K562 (cell line): Measurements from ENCODE around the gene SENP3. TPM values are rescaled to one million over a fixed set of nuclear protein-coding genes. Genes with fewer than 3 reads are reported as not detected.

Experiments used
- ATAC-seq: fragments of 200-7000 bp; cut with Tn5 transposase; 3 replicates; pipeline ENCODE4 v1.9.1; 2020; ENCODE audit warnings: moderate library complexity
- BruUV-seq: library from RNA; stranded (reverse); fragments of 400-500 nt; replicated peaks from 2 replicates; lab custom pipeline; 2021; lab: Mats Ljungman, UMichigan
- CTCF ChIA-PET: fragments of 300-600 bp; formaldehyde crosslinking; extraction: SDS; loops from one replicate; lab custom pipeline; 2021; ENCODE audit warnings: low intra/inter-chr PET ratio; lab: Yijun Ruan, JAX
- POLR2A ChIA-PET: fragments of 300-600, 350-650 bp; sonication (Branson Sonifier 250); formaldehyde crosslinking; extraction: SDS; loops from one replicate; lab custom pipeline; 2021; ENCODE audit warnings: antibody characterized with exemption, inconsistent platforms; lab: Yijun Ruan, JAX
- DNase-seq, 4 experiments: peaks; one replicate each; pipeline versions ENCODE4 v3.0.0 to v3.0.0-alpha.2; 2011 to 2018; ENCODE audit warnings: low spot score in 3 of 4, mixed read lengths in 3 of 4; ENCODE audit errors: extremely low read depth in 1 of 4
- FAIRE-seq: peaks from 2 replicates; lab custom pipeline; 2011; peaks lifted over from hg19 to GRCh38; lab: Jason Lieb, UNC
- H2AFZ ChIP-seq: 2 replicates; pipeline ENCODE4 v1.6.0; 2011; ENCODE audit warnings: low read depth, low read length, control low read depth, inconsistent platforms
- H3K27ac ChIP-seq: fragments of 200-600 bp; 3 replicates; pipeline ENCODE4 v1.8.0; 2011; ENCODE audit warnings: low read depth, mild to moderate bottlenecking, control low read depth, inconsistent platforms, low read length, moderate library complexity, mixed read lengths; ENCODE audit errors: extremely low read depth
- H3K27me3 ChIP-seq, 2 experiments: fragments of 300-600 bp in 1 of 2; 2 replicates in 1 of 2; 3 replicates in 1 of 2; pipeline versions ENCODE4 v1.6.0 to v1.8.0; 2011; ENCODE audit warnings: inconsistent platforms in 2 of 2, low read length in 2 of 2, mild to moderate bottlenecking in 1 of 2, mixed read lengths in 1 of 2, moderate library complexity in 1 of 2; ENCODE audit not compliant: control insufficient read depth in 2 of 2, insufficient read depth in 2 of 2
- H3K36me3 ChIP-seq: fragments of 300-600 bp; 3 replicates; pipeline ENCODE4 v1.8.0; 2011; ENCODE audit warnings: mild to moderate bottlenecking, low read length, inconsistent platforms; ENCODE audit not compliant: control insufficient read depth, insufficient read depth
- H3K4me1 ChIP-seq, 2 experiments: fragments of 200-600 bp in 1 of 2; replicated peaks in 1 of 2; 2 replicates in 1 of 2; 3 replicates in 1 of 2; pipeline versions ENCODE4 v1.5.1 to v1.8.0; 2011; ENCODE audit warnings: inconsistent platforms in 2 of 2, low read length in 2 of 2, mild to moderate bottlenecking in 1 of 2, mixed read lengths in 1 of 2, moderate library complexity in 1 of 2; ENCODE audit not compliant: control insufficient read depth in 2 of 2, insufficient read depth in 2 of 2
- H3K4me2 ChIP-seq: 2 replicates; pipeline ENCODE4 v1.6.1; 2011; ENCODE audit warnings: low read length, control low read depth, inconsistent platforms, mixed read lengths; ENCODE audit not compliant: insufficient read depth
- H3K4me3 ChIP-seq: fragments of 200-600 bp; sonication (generic), shearing (Covaris generic); 2 replicates; pipeline ENCODE4 v1.5.1; 2016; ENCODE audit warnings: control low read depth, inconsistent platforms
- H3K79me2 ChIP-seq: fragments of 200-600 bp; 3 replicates; pipeline ENCODE4 v1.8.0; 2011; ENCODE audit warnings: low read length, inconsistent platforms; ENCODE audit not compliant: control insufficient read depth, insufficient read depth
- H3K9ac ChIP-seq, 2 experiments: 2 replicates each; pipeline versions ENCODE4 v1.6.0 to v1.6.1; 2011; ENCODE audit warnings: low read depth in 2 of 2, low read length in 2 of 2, control low read depth in 1 of 2, inconsistent platforms in 1 of 2, mild to moderate bottlenecking in 1 of 2, mixed read lengths in 1 of 2; ENCODE audit not compliant: insufficient read depth in 1 of 2
- H3K9me1 ChIP-seq: one replicate; pipeline ENCODE4 v1.6.0; 2011; ENCODE audit warnings: inconsistent platforms, mild to moderate bottlenecking, low read length, moderate library complexity; ENCODE audit not compliant: control insufficient read depth, insufficient read depth
- H3K9me3 ChIP-seq: replicated peaks from 2 replicates; pipeline ENCODE4 v1.5.1; 2011; ENCODE audit warnings: low read depth, low read length, inconsistent platforms; ENCODE audit not compliant: control insufficient read depth, insufficient read depth
- H4K20me1 ChIP-seq: replicated peaks from 2 replicates; pipeline ENCODE4 v1.6.1; 2011; ENCODE audit warnings: low read length, inconsistent platforms, mixed read lengths; ENCODE audit not compliant: control insufficient read depth, insufficient read depth
- CBX3 ChIP-seq, 2 experiments: IDR thresholded peaks; 1 replicate in 1 of 2; 2 replicates in 1 of 2; pipeline ENCODE4 v1.6.1; 2012; ENCODE audit warnings: inconsistent platforms in 2 of 2, low read length in 2 of 2, borderline replicate concordance in 1 of 2, control low read depth in 1 of 2
- CBX5 ChIP-seq: IDR thresholded peaks from 2 replicates; pipeline ENCODE4 v1.6.1; 2014; ENCODE audit warnings: low read depth, borderline replicate concordance
- E2F3 ChIP-seq: fragments of 250-450 bp; sonication (Bioruptor Pico); IDR thresholded peaks from 2 replicates; pipeline ENCODE4 v1.4.0; 2020; ENCODE audit warnings: mild to moderate bottlenecking
- ERF ChIP-seq: fragments of 450-650 bp; formaldehyde crosslinking; IDR thresholded peaks from 2 replicates; pipeline ENCODE4 v1.4.0; 2020; ENCODE audit warnings: mild to moderate bottlenecking, mixed read lengths
- ETV1 ChIP-seq: fragments of 450-650 bp; conservative IDR thresholded peaks from 2 replicates; pipeline ENCODE4 v1.6.1; 2016; ENCODE audit warnings: missing genetic modification characterization, control low read depth, low read depth, missing compliant biosample characterization
- HDAC3 ChIP-seq: fragments of 450-650 bp; IDR thresholded peaks from 2 replicates; pipeline ENCODE4 v1.6.1; 2018; ENCODE audit warnings: borderline replicate concordance, mild to moderate bottlenecking, moderate library complexity; ENCODE audit not compliant: partially characterized antibody
- NR3C1 ChIP-seq: sonication (generic); formaldehyde crosslinking; IDR thresholded peaks from 2 replicates; pipeline ENCODE4 v1.8.1; 2022; ENCODE audit warnings: missing genetic modification reagents
- SRSF7 ChIP-seq: fragments of 200-400 bp; formaldehyde crosslinking; optimal IDR thresholded peaks from 2 replicates; pipeline ENCODE3; 2017; ENCODE audit warnings: mild to moderate bottlenecking, low read depth, low read length
- TARDBP ChIP-seq: fragments of 450-650 bp; IDR thresholded peaks from 2 replicates; pipeline ENCODE4 v1.6.1; 2016
- TRIM24 ChIP-seq, 2 experiments: fragments of 450-650 bp; IDR thresholded peaks; 2 replicates each; pipeline ENCODE4 v1.6.1; 2016
- TRIM28 ChIP-seq: fragments of 450-650 bp; IDR thresholded peaks from 2 replicates; pipeline ENCODE4 v1.6.1; 2017
- ZNF780A ChIP-seq: fragments of 250-450 bp; sonication (Bioruptor Pico); IDR thresholded peaks from 2 replicates; pipeline ENCODE4 v1.5.0; 2021; ENCODE audit warnings: mild to moderate bottlenecking
- WGBS: fragments of 100-300 bp; shearing (Covaris generic); methylation state at CpG from one replicate; pipeline ENCODE4 v1.1.6; 2016; ENCODE audit warnings: low coverage, mixed read lengths; ENCODE audit not compliant: insufficient coverage; ENCODE audit errors: missing lambda C conversion rate; 5-methylcytosine and 5-hydroxymethylcytosine counted together
- in situ Hi-C: fragments of 300-500 bp; cut with MboI; formaldehyde crosslinking; loops from 4 replicates; pipeline ENCODE4 v1.15.0; 2018; ENCODE audit warnings: inconsistent platforms, mixed read lengths
- intact Hi-C: fragments of 100-400 bp; cut with micrococcal nuclease; formaldehyde crosslinking; loops from 2 replicates; pipeline ENCODE4 v1.14.2; 2022
- polyA plus RNA-seq, 8 experiments: library from polyadenylated mRNA; depleted of rRNA in 4 of 8; stranded (reverse) in 5 of 8; unstranded in 3 of 8; fragments of >200 nt; fragmentation: Nextera tagmentation in 2 of 8; fragmentation: Illumina TruSeq in 1 of 8; extraction: Ambion mirVana in 2 of 8; extraction: Trizol in 1 of 8; gene quantifications; 2 replicates each; pipeline versions ENCODE4 v1.2.1 to v1.2.3, GENCODE V29; 2011 to 2014; ENCODE audit warnings: inconsistent platforms in 1 of 8, missing spikeins in 1 of 8
- total RNA-seq, 7 experiments: library from RNA; depleted of rRNA in 6 of 7; stranded (reverse); fragments of >200 nt in 6 of 7; fragmentation: Illumina TruSeq in 2 of 7; extraction: Trizol in 2 of 7; gene quantifications; 2 replicates each; pipeline versions ENCODE4 v1.2.1 to v1.2.3, GENCODE V29; 2011 to 2021; ENCODE audit warnings: low replicate concordance in 1 of 7
- TF ChIP-seq, protein P1 (sequence below): fragments of 200-800 bp; sonication (Bioruptor generic); IDR thresholded peaks from 2 replicates; pipeline ENCODE4 v1.6.1; 2016; ENCODE audit warnings: missing genetic modification characterization, missing compliant biosample characterization
- TF ChIP-seq, protein P2 (sequence below): sonication (generic); formaldehyde crosslinking; IDR thresholded peaks from 2 replicates; pipeline ENCODE4 v1.8.0; 2022; ENCODE audit warnings: missing genetic modification reagents, mild to moderate bottlenecking, borderline replicate concordance
- TF ChIP-seq, protein P3 (sequence below): fragments of 450-650 bp; IDR thresholded peaks from 2 replicates; pipeline ENCODE4 v1.6.1; 2018; ENCODE audit warnings: mild to moderate bottlenecking, low read depth; ENCODE audit not compliant: partially characterized antibody

SENP3 gene
- total and polyA plus RNA-seq, 9 of the 15 experiments (the other 6 are each of a cell fraction or from before 2014, with no cell fraction given): 0.63 to 102 (median 78.8) TPM

- no peaks in the 10 kb centered on the region for H4K20me1 ChIP-seq
- no peaks in the 10 kb centered on the region for H3K27me3 ChIP-seq
- H3K79me2 ChIP-seq: no peaks in the 10 kb centered on the region
- BruUV-seq: no TSS peak
- no peak for ATAC-seq
- H3K4me3 ChIP-seq: no peak overlapping the region
- no peak overlapping the region for H2AFZ ChIP-seq
- ChIA-PET POLR2A (interaction anchor here (0.6 to 0.9 kb wide), 2 partner anchors 19 to 319 kb away, joined by 3 read pairs; no protein-coding TSS in a partner anchor), CTCF (no interaction called here)
- H3K27ac ChIP-seq: no peak overlapping the region
- in situ Hi-C loops (no loop called here), intact Hi-C loops (no loop called here)
- DNase-seq: no peak
- WGBS: 27% methylated on average over 3 of the region's 3 CpGs
- no peak overlapping the region for H3K4me2 ChIP-seq
- no peak for FAIRE-seq
- H3K4me1 ChIP-seq: no peaks in the 10 kb centered on the region; a peak in 2 of 5 replicates
- no peaks in the 10 kb centered on the region; the same call in 1 of the 2 replicates for H3K9me3 ChIP-seq
- no peaks in the 10 kb centered on the region for H3K9me1 ChIP-seq
- no peaks in the 10 kb centered on the region for H3K36me3 ChIP-seq
- H3K9ac ChIP-seq: no peak overlapping the region
- TF ChIP-seq, protein P1, sequence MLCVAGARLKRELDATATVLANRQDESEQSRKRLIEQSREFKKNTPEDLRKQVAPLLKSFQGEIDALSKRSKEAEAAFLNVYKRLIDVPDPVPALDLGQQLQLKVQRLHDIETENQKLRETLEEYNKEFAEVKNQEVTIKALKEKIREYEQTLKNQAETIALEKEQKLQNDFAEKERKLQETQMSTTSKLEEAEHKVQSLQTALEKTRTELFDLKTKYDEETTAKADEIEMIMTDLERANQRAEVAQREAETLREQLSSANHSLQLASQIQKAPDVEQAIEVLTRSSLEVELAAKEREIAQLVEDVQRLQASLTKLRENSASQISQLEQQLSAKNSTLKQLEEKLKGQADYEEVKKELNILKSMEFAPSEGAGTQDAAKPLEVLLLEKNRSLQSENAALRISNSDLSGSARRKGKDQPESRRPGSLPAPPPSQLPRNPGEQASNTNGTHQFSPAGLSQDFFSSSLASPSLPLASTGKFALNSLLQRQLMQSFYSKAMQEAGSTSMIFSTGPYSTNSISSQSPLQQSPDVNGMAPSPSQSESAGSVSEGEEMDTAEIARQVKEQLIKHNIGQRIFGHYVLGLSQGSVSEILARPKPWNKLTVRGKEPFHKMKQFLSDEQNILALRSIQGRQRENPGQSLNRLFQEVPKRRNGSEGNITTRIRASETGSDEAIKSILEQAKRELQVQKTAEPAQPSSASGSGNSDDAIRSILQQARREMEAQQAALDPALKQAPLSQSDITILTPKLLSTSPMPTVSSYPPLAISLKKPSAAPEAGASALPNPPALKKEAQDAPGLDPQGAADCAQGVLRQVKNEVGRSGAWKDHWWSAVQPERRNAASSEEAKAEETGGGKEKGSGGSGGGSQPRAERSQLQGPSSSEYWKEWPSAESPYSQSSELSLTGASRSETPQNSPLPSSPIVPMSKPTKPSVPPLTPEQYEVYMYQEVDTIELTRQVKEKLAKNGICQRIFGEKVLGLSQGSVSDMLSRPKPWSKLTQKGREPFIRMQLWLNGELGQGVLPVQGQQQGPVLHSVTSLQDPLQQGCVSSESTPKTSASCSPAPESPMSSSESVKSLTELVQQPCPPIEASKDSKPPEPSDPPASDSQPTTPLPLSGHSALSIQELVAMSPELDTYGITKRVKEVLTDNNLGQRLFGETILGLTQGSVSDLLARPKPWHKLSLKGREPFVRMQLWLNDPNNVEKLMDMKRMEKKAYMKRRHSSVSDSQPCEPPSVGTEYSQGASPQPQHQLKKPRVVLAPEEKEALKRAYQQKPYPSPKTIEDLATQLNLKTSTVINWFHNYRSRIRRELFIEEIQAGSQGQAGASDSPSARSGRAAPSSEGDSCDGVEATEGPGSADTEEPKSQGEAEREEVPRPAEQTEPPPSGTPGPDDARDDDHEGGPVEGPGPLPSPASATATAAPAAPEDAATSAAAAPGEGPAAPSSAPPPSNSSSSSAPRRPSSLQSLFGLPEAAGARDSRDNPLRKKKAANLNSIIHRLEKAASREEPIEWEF (CRISPR knock-in tag): no peak
- TF ChIP-seq TRIM24 (IDR thresholded peaks at IDR 0.05): 0 out of 4 replicates have a peak, but pooled peaks have one; percentile 13 to 27
- no peak for TF ChIP-seq E2F3 (CRISPR knock-in tag)
- no peak for TF ChIP-seq HDAC3
- no peak for TF ChIP-seq TARDBP
- TF ChIP-seq, protein P2, sequence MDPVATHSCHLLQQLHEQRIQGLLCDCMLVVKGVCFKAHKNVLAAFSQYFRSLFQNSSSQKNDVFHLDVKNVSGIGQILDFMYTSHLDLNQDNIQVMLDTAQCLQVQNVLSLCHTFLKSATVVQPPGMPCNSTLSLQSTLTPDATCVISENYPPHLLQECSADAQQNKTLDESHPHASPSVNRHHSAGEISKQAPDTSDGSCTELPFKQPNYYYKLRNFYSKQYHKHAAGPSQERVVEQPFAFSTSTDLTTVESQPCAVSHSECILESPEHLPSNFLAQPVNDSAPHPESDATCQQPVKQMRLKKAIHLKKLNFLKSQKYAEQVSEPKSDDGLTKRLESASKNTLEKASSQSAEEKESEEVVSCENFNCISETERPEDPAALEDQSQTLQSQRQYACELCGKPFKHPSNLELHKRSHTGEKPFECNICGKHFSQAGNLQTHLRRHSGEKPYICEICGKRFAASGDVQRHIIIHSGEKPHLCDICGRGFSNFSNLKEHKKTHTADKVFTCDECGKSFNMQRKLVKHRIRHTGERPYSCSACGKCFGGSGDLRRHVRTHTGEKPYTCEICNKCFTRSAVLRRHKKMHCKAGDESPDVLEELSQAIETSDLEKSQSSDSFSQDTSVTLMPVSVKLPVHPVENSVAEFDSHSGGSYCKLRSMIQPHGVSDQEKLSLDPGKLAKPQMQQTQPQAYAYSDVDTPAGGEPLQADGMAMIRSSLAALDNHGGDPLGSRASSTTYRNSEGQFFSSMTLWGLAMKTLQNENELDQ (CRISPR knock-in tag): no peak
- no peak for TF ChIP-seq ZNF780A (CRISPR knock-in tag)
- TF ChIP-seq ETV1 (tag): no peak
- no peak for TF ChIP-seq NR3C1 (CRISPR knock-in tag)
- no peak for TF ChIP-seq ERF (CRISPR knock-in tag)
- peak in 1 of 2 experiments; percentile 75; a peak in 1 of 3 replicates for TF ChIP-seq CBX3 (IDR thresholded peaks at IDR 0.05; ENCODE audit: borderline replicate concordance in 1 of 2, low read length in 2 of 2)
- no peak for TF ChIP-seq SRSF7
- TF ChIP-seq, protein P3, sequence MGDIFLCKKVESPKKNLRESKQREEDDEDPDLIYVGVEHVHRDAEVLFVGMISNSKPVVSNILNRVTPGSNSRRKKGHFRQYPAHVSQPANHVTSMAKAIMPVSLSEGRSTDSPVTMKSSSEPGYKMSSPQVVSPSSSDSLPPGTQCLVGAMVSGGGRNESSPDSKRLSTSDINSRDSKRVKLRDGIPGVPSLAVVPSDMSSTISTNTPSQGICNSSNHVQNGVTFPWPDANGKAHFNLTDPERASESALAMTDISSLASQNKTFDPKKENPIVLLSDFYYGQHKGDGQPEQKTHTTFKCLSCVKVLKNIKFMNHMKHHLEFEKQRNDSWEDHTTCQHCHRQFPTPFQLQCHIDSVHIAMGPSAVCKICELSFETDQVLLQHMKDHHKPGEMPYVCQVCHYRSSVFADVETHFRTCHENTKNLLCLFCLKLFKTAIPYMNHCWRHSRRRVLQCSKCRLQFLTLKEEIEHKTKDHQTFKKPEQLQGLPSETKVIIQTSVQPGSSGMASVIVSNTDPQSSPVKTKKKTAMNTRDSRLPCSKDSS: peak; percentile 61
- peak; percentile 65; the same call in 1 of the 2 replicates for TF ChIP-seq TRIM28
- TF ChIP-seq CBX5: peak; percentile 91
Observed at GRCh38 chr17:7538050-7538449, 23.7 kb upstream of the SENP3 start.
